Activated naive CD4-positive, alpha-beta T cell treated with anti-CD3 and anti-CD28 coated beads for 36 hours (primary cell): ENCODE results near the gene PHOX2B. TPM values are rescaled to one million over a fixed set of nuclear protein-coding genes. Genes with fewer than 3 reads are reported as not detected.
"Not testable (repeated sequence)": the region's sequence is repeated elsewhere in the genome, so short reads cannot be mapped to it uniquely, and the experiment has no call there.

ENCODE experiments used
- CTCF ChIA-PET: fragments of 350-600 bp; sonication (Branson Sonifier 250); formaldehyde crosslinking; loops from one replicate; lab custom pipeline; 2021; ENCODE audit warnings: antibody characterized with exemption; lab: Charles Lee
- DNase-seq: peaks from one replicate; pipeline ENCODE4 v3.0.0-alpha.2; 2020
- H3K27ac Mint-ChIP-seq: one replicate; pipeline ENCODE4 v1.8.0; 2021; ENCODE audit warnings: mild to moderate bottlenecking, mixed read lengths
- H3K27me3 Mint-ChIP-seq: one replicate; pipeline ENCODE4 v1.8.0; 2021; ENCODE audit warnings: low read depth, mixed read lengths
- H3K36me3 Mint-ChIP-seq: one replicate; pipeline ENCODE4 v1.8.0; 2021; ENCODE audit warnings: low read depth, mixed read lengths
- H3K4me1 Mint-ChIP-seq: one replicate; pipeline ENCODE4 v1.8.0; 2021; ENCODE audit warnings: low read depth, mixed read lengths
- H3K4me3 Mint-ChIP-seq: one replicate; pipeline ENCODE4 v1.8.0; 2021; ENCODE audit warnings: mild to moderate bottlenecking, moderate library complexity, mixed read lengths
- H3K9me3 Mint-ChIP-seq: one replicate; pipeline ENCODE4 v1.8.0; 2021; ENCODE audit warnings: mixed read lengths
- intact Hi-C: fragments of 100-400 bp; cut with micrococcal nuclease; formaldehyde crosslinking; loops from one replicate; pipeline ENCODE4 v1.15.1; 2023
- total RNA-seq, 2 experiments: library from RNA; stranded (reverse); gene quantifications; one replicate each; pipeline ENCODE4 v1.2.3, GENCODE V29; 2021

Gene PHOX2B
- total RNA-seq, 2 experiments from 2014 or later, result not detected

- no peak for DNase-seq
- H3K27ac Mint-ChIP-seq, result no peak overlapping the region
- intact Hi-C loops, result no loop called here
- H3K27me3 Mint-ChIP-seq, result peaks cover 64% of the 10 kb centered on the region
- no peaks in the 10 kb centered on the region for H3K9me3 Mint-ChIP-seq
- no peak overlapping the region for H3K4me3 Mint-ChIP-seq
- H3K36me3 Mint-ChIP-seq, result peaks cover 3% of the 10 kb centered on the region
- CTCF ChIA-PET, result no interaction called here
- peaks cover 8% of the 10 kb centered on the region for H3K4me1 Mint-ChIP-seq
These were observed 2.5 kb downstream of the PHOX2B start for GRCh38 chr4:41746025-41746439.

- no peak for DNase-seq
- peaks cover 58% of the 10 kb centered on the region for H3K27me3 Mint-ChIP-seq
- no peaks in the 10 kb centered on the region for H3K9me3 Mint-ChIP-seq
- peaks cover 8% of the 10 kb centered on the region for H3K4me1 Mint-ChIP-seq
- peaks cover 3% of the 10 kb centered on the region for H3K36me3 Mint-ChIP-seq
- no peak overlapping the region for H3K4me3 Mint-ChIP-seq
- no peak overlapping the region for H3K27ac Mint-ChIP-seq
- CTCF ChIA-PET, result interaction anchor here (0.7 kb wide), 1 partner anchor 172 kb away, joined by 3 read pairs; no protein-coding TSS in a partner anchor
- intact Hi-C loops, result no loop called here
These were observed 3.1 kb downstream of the PHOX2B start for GRCh38 chr4:41745292-41746024.

- Mint-ChIP-seq H3K4me1 (peaks cover 8% of the 10 kb centered on the region), H3K27ac (no peak overlapping the region), H3K36me3 (peaks cover 3% of the 10 kb centered on the region), H3K9me3 (no peaks in the 10 kb centered on the region), H3K27me3 (peaks cover 54% of the 10 kb centered on the region), H3K4me3 (no peak overlapping the region)
- no peak for DNase-seq
- intact Hi-C loops, result no loop called here
- CTCF ChIA-PET, result interaction anchor here (0.7 kb wide), 1 partner anchor 171 kb away, joined by 3 read pairs; no protein-coding TSS in a partner anchor
These were observed 3.8 kb downstream of the PHOX2B start for GRCh38 chr4:41744572-41745291.

DNA sequence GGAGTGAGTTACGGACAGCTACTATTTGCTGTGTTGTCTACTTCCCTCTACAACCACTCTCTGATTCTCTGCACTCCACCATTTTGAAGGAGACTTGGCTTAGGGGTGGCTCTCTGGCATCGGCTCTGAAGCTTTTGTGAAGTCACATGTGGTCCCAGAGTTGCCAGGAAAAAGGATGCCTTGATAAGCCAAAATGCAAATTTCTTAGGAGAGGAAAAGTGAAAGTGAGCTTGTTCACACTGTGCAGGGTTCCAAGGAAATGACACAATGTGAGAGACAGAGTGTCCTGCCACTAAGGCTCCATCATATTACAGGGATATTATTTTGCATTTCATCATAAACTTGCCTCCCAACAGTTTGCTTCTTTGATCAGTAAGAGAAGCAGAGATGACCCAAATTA, 7.2 kb downstream of the PHOX2B start:
- Mint-ChIP-seq H3K9me3 (no peaks in the 10 kb centered on the region), H3K36me3 (peaks cover 1% of the 10 kb centered on the region), H3K27me3 (peaks cover 31% of the 10 kb centered on the region), H3K4me1 (peaks cover 4% of the 10 kb centered on the region), H3K4me3 (no peak overlapping the region), H3K27ac (no peak overlapping the region)
- intact Hi-C loops, result no loop called here
- no peak for DNase-seq
- CTCF ChIA-PET, result interaction anchor here (0.6 to 1.5 kb wide), 2 partner anchors 142 to 169 kb away, joined by 3 to 4 read pairs; no protein-coding TSS in a partner anchor

GRCh38 chr4:41737491-41737890, 11.0 kb downstream of the PHOX2B start:
- H3K4me3 Mint-ChIP-seq, H3K4me1 Mint-ChIP-seq, H3K36me3 Mint-ChIP-seq, intact Hi-C loops, DNase-seq, H3K9me3 Mint-ChIP-seq, H3K27ac Mint-ChIP-seq: not testable (repeated sequence)
- H3K27me3 Mint-ChIP-seq, result peaks cover 16% of the 10 kb centered on the region
- CTCF ChIA-PET, result interaction anchor here (0.9 to 1.0 kb wide), 2 partner anchors 42 to 44 kb away, joined by 3 to 4 read pairs; no protein-coding TSS in a partner anchor

DNA sequence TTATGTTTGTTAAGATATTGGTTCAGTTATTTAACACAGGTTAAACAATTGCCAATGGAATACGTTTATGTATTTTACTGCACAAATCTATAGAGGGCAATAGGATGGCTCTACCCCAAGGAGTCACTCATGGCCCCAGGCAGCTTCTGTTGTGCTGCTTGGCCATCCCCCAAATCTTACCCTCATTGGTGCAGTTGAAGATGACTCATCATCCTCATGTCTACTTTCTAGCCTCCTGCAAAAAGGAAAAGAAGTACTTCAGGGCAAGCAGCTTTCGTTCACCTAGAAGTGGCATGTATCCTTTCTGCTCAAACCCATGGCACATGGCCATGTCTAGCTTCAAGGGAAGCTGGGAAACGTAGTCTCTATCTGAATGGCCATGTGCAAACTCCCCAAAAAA, 14.2 kb downstream of the PHOX2B start:
- no peaks in the 10 kb centered on the region for H3K36me3 Mint-ChIP-seq
- CTCF ChIA-PET, result no interaction called here
- intact Hi-C loops, result no loop called here
- no peak overlapping the region for H3K4me3 Mint-ChIP-seq
- H3K27ac Mint-ChIP-seq, result no peak overlapping the region
- no peaks in the 10 kb centered on the region for H3K9me3 Mint-ChIP-seq
- no peaks in the 10 kb centered on the region for H3K4me1 Mint-ChIP-seq
- peaks cover 7% of the 10 kb centered on the region for H3K27me3 Mint-ChIP-seq
- no peak for DNase-seq

DNA sequence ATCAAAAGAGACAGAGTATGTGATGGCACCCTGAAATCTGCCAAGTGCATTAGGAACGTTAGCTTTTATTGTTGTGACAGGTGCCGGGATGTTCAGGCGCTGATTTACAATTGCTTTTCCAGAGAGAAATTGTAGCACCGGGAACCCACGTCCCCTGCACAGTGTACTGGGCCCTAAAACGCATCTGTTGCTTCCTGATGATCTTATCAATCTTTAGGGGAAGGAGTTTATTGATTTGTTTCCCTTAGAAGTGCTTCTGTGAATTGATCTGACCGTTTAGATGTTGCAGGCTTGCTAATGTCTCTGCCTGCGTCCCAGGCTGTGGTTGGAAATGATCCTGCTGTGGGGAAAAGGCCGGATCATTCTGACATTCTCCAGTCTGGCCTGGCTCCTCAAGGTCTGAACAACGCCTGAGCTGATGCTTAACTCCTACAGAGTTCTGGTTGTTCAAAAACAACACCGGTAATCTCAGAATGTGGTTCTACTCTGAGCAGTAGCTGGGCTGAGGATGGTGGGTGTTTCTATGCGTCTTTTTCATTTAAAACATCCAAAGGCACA, 16.9 kb downstream of the PHOX2B start:
- Mint-ChIP-seq H3K4me1 (no peaks in the 10 kb centered on the region), H3K27me3 (peaks cover 5% of the 10 kb centered on the region), H3K9me3 (no peaks in the 10 kb centered on the region), H3K27ac (no peak overlapping the region), H3K36me3 (no peaks in the 10 kb centered on the region), H3K4me3 (no peak overlapping the region)
- no peak for DNase-seq
- CTCF ChIA-PET, result no interaction called here
- intact Hi-C loops, result no loop called here

- DNase-seq, result no peak
- Mint-ChIP-seq H3K36me3 (no peaks in the 10 kb centered on the region), H3K27ac (no peak overlapping the region), H3K27me3 (peaks cover 4% of the 10 kb centered on the region), H3K9me3 (peaks cover 5% of the 10 kb centered on the region), H3K4me3 (no peak overlapping the region), H3K4me1 (no peaks in the 10 kb centered on the region)
- intact Hi-C loops, result no loop called here
- CTCF ChIA-PET, result no interaction called here
These were observed 20.0 kb downstream of the PHOX2B start for GRCh38 chr4:41728573-41728913.

GRCh38 chr4:41727861-41728572, 20.5 kb downstream of the PHOX2B start:
- peaks cover 5% of the 10 kb centered on the region for H3K9me3 Mint-ChIP-seq
- no peaks in the 10 kb centered on the region for H3K36me3 Mint-ChIP-seq
- H3K27me3 Mint-ChIP-seq, result peaks cover 4% of the 10 kb centered on the region
- intact Hi-C loops, result no loop called here
- H3K4me3 Mint-ChIP-seq, result no peak overlapping the region
- H3K4me1 Mint-ChIP-seq, result no peaks in the 10 kb centered on the region
- DNase-seq, result no peak
- CTCF ChIA-PET, result no interaction called here
- H3K27ac Mint-ChIP-seq, result no peak overlapping the region

DNA sequence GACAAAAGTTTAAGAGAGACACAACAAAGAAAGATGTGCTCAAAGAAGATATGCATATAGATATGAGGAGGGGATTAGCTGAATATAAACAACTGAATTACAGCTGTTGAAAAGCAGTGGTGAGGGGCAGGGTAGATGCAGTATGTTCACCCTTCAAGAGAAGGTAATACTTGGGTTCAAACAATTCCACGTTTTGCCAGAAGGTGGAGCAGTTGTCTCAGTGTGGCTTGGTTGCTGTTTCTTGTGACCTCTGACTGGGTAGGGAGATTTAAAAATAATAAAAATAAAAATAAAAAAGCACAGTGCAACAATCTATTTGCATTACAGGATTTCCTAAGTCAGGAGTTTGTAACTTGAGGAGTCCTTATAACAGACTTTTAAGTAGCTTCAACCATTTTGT, 23.3 kb downstream of the PHOX2B start:
- no peak for DNase-seq
- CTCF ChIA-PET, result interaction anchor here (0.6 to 1.6 kb wide), 2 partner anchors 158 to 373 kb away, joined by 5 to 6 read pairs; no protein-coding TSS in a partner anchor
- H3K4me3 Mint-ChIP-seq, result no peak overlapping the region
- no peaks in the 10 kb centered on the region for H3K36me3 Mint-ChIP-seq
- peaks cover 5% of the 10 kb centered on the region for H3K9me3 Mint-ChIP-seq
- peaks cover 8% of the 10 kb centered on the region for H3K27me3 Mint-ChIP-seq
- no peak overlapping the region for H3K27ac Mint-ChIP-seq
- H3K4me1 Mint-ChIP-seq, result no peaks in the 10 kb centered on the region
- intact Hi-C loops, result no loop called here

GRCh38 chr4:41723286-41723685, 25.2 kb downstream of the PHOX2B start:
- Mint-ChIP-seq H3K27ac (no peak overlapping the region), H3K36me3 (no peaks in the 10 kb centered on the region), H3K9me3 (peaks cover 5% of the 10 kb centered on the region), H3K4me1 (no peaks in the 10 kb centered on the region), H3K4me3 (no peak overlapping the region), H3K27me3 (peaks cover 10% of the 10 kb centered on the region)
- DNase-seq, result no peak
- intact Hi-C loops, result no loop called here
- CTCF ChIA-PET, result no interaction called here

DNA sequence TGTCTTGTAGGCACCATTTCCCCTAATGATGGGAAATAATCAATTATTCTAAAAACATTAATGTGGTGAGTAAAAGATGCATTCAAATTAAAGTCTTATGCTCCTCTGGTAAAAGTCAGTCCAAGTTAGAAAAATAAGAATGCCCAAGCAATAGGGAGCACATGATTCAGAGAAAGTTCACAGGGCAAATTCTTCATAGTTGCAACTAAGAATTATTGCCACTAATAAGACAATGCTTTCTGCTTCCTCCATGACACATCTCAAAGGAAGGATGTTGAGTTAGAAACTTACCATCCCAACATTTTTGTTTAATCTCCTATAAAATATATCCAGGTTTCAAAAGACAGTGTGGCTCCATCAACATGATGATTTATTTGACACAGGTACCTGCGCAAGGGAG, 26.3 kb downstream of the PHOX2B start:
- DNase-seq, result no peak
- H3K27me3 Mint-ChIP-seq, result peaks cover 6% of the 10 kb centered on the region
- H3K27ac Mint-ChIP-seq, result no peak overlapping the region
- peaks cover 5% of the 10 kb centered on the region for H3K9me3 Mint-ChIP-seq
- CTCF ChIA-PET, result no interaction called here
- H3K4me1 Mint-ChIP-seq, result no peaks in the 10 kb centered on the region
- H3K36me3 Mint-ChIP-seq, result no peaks in the 10 kb centered on the region
- intact Hi-C loops, result no loop called here
- H3K4me3 Mint-ChIP-seq, result no peak overlapping the region
